ENCODE data around the gene PPP6R3.

DNA sequence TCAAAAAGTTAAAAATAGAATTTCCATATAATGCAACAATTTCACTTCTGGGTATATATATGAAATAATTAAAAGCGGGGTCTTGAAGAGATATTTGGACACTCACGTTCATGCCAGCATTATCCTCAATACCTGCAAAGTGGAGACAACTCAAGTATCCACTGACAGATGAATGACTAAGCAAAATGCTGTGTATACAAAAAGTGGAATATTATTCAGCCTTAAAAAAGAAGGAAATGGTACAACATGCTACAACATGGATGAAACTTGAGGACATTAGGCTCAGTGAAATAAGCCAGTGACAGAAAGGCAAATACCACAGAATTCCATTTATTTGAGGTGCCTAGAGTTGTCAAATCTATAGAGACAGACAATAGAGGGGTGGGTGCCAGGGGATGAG lies 161.3 kb downstream of the PPP6R3 start:
- TF ChIP-seq CTCF (conservative IDR thresholded peaks at IDR 0.05) (no peak), EZH2 (IDR thresholded peaks at IDR 0.05; ENCODE audit: low read depth) (no peak)
